ENCODE results near the gene C11orf52. TPM values are rescaled to one million over a fixed set of nuclear protein-coding genes. Genes with fewer than 3 reads are reported as not detected.

The C11orf52 gene
- total and polyA plus RNA-seq, 2 of the 13 experiments (the other 11 are each of a cell fraction or from before 2014, with no cell fraction given): 7.4 to 11.0 TPM

GRCh38 chr11:111937844-111938243, 19.1 kb downstream of the C11orf52 start (continued):
- no peak for TF ChIP-seq HOXD1 (CRISPR knock-in tag; IDR thresholded peaks at IDR 0.05)
- no peak for TF ChIP-seq IKZF5 (CRISPR knock-in tag; IDR thresholded peaks at IDR 0.05)
- no peak for TF ChIP-seq MXD1 (CRISPR knock-in tag; IDR thresholded peaks at IDR 0.05)
- 0 out of 2 replicates have a peak, but pooled peaks have one; percentile 7 for TF ChIP-seq PITX1 (CRISPR knock-in tag; IDR thresholded peaks at IDR 0.05)
- TF ChIP-seq ZNF839 (CRISPR knock-in tag; IDR thresholded peaks at IDR 0.05; ENCODE audit: borderline replicate concordance): no peak
- TF ChIP-seq TBP (CRISPR knock-in tag; IDR thresholded peaks at IDR 0.05): no peak
- no peak for TF ChIP-seq ZNF12 (CRISPR knock-in tag; IDR thresholded peaks at IDR 0.05)
- TF ChIP-seq ZNF501 (CRISPR knock-in tag; IDR thresholded peaks at IDR 0.05): no peak; the same call in 1 of the 2 replicates
- no peak for TF ChIP-seq DR1 (CRISPR knock-in tag; IDR thresholded peaks at IDR 0.05)
- TF ChIP-seq ZNF781 (CRISPR knock-in tag; IDR thresholded peaks at IDR 0.05; ENCODE audit: borderline replicate concordance, not compliant biosample characterization): peak; percentile 31
- no peak for TF ChIP-seq ZC3H4 (CRISPR knock-in tag; IDR thresholded peaks at IDR 0.05; ENCODE audit: borderline replicate concordance)
- no peak for TF ChIP-seq TBX2 (CRISPR knock-in tag; IDR thresholded peaks at IDR 0.05; ENCODE audit: borderline replicate concordance)
- no peak for TF ChIP-seq PAX8 (CRISPR knock-in tag; IDR thresholded peaks at IDR 0.05; ENCODE audit: borderline replicate concordance)
- TF ChIP-seq ZBTB38 (CRISPR knock-in tag; IDR thresholded peaks at IDR 0.05): peak; percentile 55; the same call in 1 of the 2 replicates
